ENCODE data around the gene HMOX2. TPM values are rescaled to one million over a fixed set of nuclear protein-coding genes. Genes with fewer than 3 reads are reported as not detected.

Gene HMOX2
- total RNA-seq, 2 donors from 2014 or later = 99.5 to 102 TPM

GRCh38 chr16:4498546-4499195, 22.5 kb downstream of the HMOX2 start:
- no peaks in the 10 kb centered on the region for H3K36me3 Mint-ChIP-seq
- no peak for DNase-seq (ENCODE audit: low spot score)
- H3K4me3 Mint-ChIP-seq = no peak overlapping the region
- ATAC-seq = no peak
- H3K4me1 Mint-ChIP-seq (ENCODE audit: low read depth in 2 of 2) = peaks cover 54 to 60% of the 10 kb centered on the region in 2 donors
- H3K9me3 Mint-ChIP-seq = no peaks in the 10 kb centered on the region
- no peaks in the 10 kb centered on the region for H3K27me3 Mint-ChIP-seq
- H3K27ac Mint-ChIP-seq = peak overlapping the region; percentile 32 to 65

DNA sequence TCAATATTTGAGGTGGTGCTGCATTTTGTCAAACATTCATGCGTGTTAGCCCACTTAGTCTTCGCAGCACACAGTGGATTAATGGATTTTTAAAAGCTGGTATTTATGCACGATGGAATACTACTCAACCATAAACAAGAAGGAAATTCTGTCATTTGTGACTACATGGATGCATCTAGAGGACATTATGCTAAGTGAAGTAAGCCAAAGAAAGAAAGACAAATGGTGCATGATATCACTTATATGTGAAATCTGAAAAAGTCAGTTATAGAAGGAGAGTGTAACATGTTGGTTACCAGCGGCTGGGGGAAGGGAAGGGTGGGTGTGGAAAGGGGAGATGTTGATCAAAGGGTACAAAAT, 23.0 kb downstream of the HMOX2 start:
- peak overlapping the region; percentile 32 to 65 for H3K27ac Mint-ChIP-seq
- DNase-seq (ENCODE audit: low spot score) (no peak), ATAC-seq (no peak)
- no peaks in the 10 kb centered on the region for H3K9me3 Mint-ChIP-seq
- no peaks in the 10 kb centered on the region for H3K27me3 Mint-ChIP-seq
- peaks cover 57 to 64% of the 10 kb centered on the region in 2 donors for H3K4me1 Mint-ChIP-seq (ENCODE audit: low read depth in 2 of 2)
- H3K4me3 Mint-ChIP-seq = no peak overlapping the region
- H3K36me3 Mint-ChIP-seq = no peaks in the 10 kb centered on the region

GRCh38 chr16:4500272-4500671, 24.1 kb downstream of the HMOX2 start:
- H3K4me1 Mint-ChIP-seq (ENCODE audit: low read depth in 2 of 2) = peaks cover 53 to 66% of the 10 kb centered on the region in 2 donors
- H3K9me3 Mint-ChIP-seq = no peaks in the 10 kb centered on the region
- H3K27ac Mint-ChIP-seq = peak overlapping the region; percentile 36 to 65
- ATAC-seq = peak; percentile 63 to 91
- H3K4me3 Mint-ChIP-seq = no peak overlapping the region
- no peaks in the 10 kb centered on the region for H3K27me3 Mint-ChIP-seq
- no peaks in the 10 kb centered on the region for H3K36me3 Mint-ChIP-seq
- no peak for DNase-seq (ENCODE audit: low spot score)

GRCh38 chr16:4501071-4501478, 24.9 kb downstream of the HMOX2 start:
- Mint-ChIP-seq H3K36me3 (no peaks in the 10 kb centered on the region), H3K4me3 (no peak overlapping the region), H3K27ac (peak overlapping the region; percentile 36 to 84), H3K27me3 (no peaks in the 10 kb centered on the region), H3K9me3 (no peaks in the 10 kb centered on the region), H3K4me1 (ENCODE audit: low read depth in 2 of 2) (peaks cover 57 to 67% of the 10 kb centered on the region in 2 donors)
- ATAC-seq (no peak), DNase-seq (ENCODE audit: low spot score) (no peak)

DNA sequence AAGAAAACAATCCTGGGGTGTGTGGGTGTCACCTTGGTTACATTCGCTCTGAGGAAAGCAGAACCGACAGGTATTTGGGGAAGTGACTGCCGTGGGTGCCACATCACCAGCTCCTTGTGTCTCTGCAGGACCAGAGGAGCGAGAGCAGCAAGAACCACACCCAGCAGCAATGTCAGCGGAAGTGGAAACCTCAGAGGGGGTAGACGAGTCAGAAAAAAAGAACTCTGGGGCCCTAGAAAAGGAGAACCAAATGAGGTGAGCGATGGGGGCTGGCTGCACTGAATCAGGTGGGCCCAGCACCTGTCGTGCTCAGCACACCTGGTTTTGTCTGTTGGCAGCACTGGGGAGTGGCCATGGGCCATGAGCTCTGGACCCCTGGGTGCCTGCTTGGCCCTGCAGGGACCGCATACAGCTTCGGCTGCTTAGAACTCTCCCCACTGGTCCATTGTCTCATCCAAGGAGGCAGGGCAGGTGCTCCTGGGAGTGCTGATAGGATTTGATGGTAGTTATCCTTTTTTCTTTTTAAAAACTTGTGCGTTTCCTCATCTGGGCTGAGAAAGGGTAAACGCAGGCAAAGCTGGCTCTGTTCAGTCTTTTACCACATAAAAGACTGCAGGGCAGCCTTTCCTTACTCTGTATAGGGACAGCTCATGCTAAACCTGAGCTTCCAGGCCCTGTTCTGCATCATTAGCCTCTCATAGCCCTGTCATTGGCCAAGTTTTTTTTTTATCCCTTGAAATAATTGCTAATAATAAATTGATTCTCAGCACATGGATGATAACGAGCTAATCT, 29.4 kb downstream of the HMOX2 start:
- ATAC-seq = peak; percentile 82 to 90
- H3K9me3 Mint-ChIP-seq = no peaks in the 10 kb centered on the region
- DNase-seq (ENCODE audit: low spot score) = peak; percentile 74
- H3K36me3 Mint-ChIP-seq = peaks cover 5% of the 10 kb centered on the region
- H3K4me3 Mint-ChIP-seq = peak overlapping the region; percentile 88
- peaks cover 44 to 46% of the 10 kb centered on the region in 2 donors for H3K4me1 Mint-ChIP-seq (ENCODE audit: low read depth in 2 of 2)
- H3K27ac Mint-ChIP-seq = peak overlapping the region; percentile 93 to 95
- no peaks in the 10 kb centered on the region for H3K27me3 Mint-ChIP-seq

GRCh38 chr16:4506450-4506849, 30.3 kb downstream of the HMOX2 start:
- H3K9me3 Mint-ChIP-seq = no peaks in the 10 kb centered on the region
- peak overlapping the region; percentile 88 for H3K4me3 Mint-ChIP-seq
- peak; percentile 72 to 74 for ATAC-seq
- H3K27me3 Mint-ChIP-seq = no peaks in the 10 kb centered on the region
- peak overlapping the region; percentile 93 to 95 for H3K27ac Mint-ChIP-seq
- H3K36me3 Mint-ChIP-seq = peaks cover 10% of the 10 kb centered on the region
- DNase-seq (ENCODE audit: low spot score) = peak; percentile 69
- H3K4me1 Mint-ChIP-seq (ENCODE audit: low read depth in 2 of 2) = peaks cover 46 to 47% of the 10 kb centered on the region in 2 donors

DNA sequence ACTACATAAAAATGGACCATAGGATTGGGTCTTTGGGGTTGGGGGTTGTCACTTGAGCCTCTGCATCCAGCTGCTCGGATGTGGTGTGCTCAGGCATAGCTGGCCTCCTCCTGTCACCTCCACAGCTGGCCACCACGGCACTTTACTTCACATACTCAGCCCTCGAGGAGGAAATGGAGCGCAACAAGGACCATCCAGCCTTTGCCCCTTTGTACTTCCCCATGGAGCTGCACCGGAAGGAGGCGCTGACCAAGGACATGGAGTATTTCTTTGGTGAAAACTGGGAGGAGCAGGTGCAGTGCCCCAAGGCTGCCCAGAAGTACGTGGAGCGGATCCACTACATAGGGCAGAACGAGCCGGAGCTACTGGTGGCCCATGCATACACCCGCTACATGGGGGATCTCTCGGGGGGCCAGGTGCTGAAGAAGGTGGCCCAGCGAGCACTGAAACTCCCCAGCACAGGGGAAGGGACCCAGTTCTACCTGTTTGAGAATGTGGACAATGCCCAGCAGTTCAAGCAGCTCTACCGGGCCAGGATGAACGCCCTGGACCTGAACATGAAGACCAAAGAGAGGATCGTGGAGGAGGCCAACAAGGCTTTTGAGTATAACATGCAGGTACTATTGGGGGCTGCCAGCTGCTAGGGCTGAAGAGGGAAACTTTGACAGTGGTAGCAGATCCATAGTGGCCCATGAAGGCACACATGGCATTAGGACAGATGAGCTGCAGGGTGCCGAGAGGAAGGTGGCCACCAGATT, 31.6 kb downstream of the HMOX2 start:
- Mint-ChIP-seq H3K27me3 (no peaks in the 10 kb centered on the region), H3K4me3 (no peak overlapping the region), H3K9me3 (no peaks in the 10 kb centered on the region), H3K27ac (peak overlapping the region; percentile 12 to 68), H3K36me3 (peaks cover 10% of the 10 kb centered on the region), H3K4me1 (ENCODE audit: low read depth in 2 of 2) (peaks cover 46 to 49% of the 10 kb centered on the region in 2 donors)
- ATAC-seq = no peak
- DNase-seq (ENCODE audit: low spot score) = no peak

DNA sequence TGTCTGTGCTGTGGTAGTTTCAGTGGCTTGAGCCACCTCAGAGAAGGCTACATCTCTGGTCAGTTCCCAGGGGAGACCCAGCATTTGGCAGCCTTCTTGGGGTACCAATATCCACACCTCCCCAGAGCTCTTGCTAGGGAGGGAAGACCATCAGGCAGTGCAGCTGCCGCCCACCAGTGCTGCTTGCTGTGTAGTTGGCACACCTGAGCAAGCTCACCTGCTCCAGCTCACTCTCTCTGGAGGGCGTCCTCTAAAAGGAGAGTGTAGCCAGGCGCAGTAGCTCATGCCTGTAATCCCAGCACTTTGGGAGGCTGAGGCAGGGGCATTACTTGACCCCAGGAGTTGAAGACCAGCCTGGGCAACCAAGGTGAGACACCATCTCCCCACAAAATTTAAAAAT, 32.6 kb downstream of the HMOX2 start:
- Mint-ChIP-seq H3K4me1 (ENCODE audit: low read depth in 2 of 2) (peaks cover 39 to 48% of the 10 kb centered on the region in 2 donors), H3K36me3 (peaks cover 10% of the 10 kb centered on the region), H3K27ac (peak overlapping the region in 1 of 2 donors; percentile 96), H3K4me3 (no peak overlapping the region), H3K9me3 (no peaks in the 10 kb centered on the region), H3K27me3 (no peaks in the 10 kb centered on the region)
- no peak for ATAC-seq
- DNase-seq (ENCODE audit: low spot score) = no peak

DNA sequence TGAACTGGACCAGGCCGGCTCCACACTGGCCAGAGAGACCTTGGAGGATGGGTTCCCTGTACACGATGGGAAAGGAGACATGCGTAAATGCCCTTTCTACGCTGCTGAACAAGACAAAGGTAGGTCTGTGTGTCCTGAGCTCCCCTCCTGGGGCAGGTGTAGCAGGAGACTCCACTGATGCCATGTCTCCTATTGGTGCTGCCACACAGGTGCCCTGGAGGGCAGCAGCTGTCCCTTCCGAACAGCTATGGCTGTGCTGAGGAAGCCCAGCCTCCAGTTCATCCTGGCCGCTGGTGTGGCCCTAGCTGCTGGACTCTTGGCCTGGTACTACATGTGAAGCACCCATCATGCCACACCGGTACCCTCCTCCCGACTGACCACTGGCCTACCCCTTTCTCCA, 33.2 kb downstream of the HMOX2 start:
- peaks cover 40 to 50% of the 10 kb centered on the region in 2 donors for H3K4me1 Mint-ChIP-seq (ENCODE audit: low read depth in 2 of 2)
- H3K27me3 Mint-ChIP-seq = no peaks in the 10 kb centered on the region
- no peak overlapping the region for H3K4me3 Mint-ChIP-seq
- DNase-seq (ENCODE audit: low spot score) (no peak), ATAC-seq (no peak)
- H3K36me3 Mint-ChIP-seq = peaks cover 10% of the 10 kb centered on the region
- H3K9me3 Mint-ChIP-seq = no peaks in the 10 kb centered on the region
- peak overlapping the region in 1 of 2 donors; percentile 96 for H3K27ac Mint-ChIP-seq

DNA sequence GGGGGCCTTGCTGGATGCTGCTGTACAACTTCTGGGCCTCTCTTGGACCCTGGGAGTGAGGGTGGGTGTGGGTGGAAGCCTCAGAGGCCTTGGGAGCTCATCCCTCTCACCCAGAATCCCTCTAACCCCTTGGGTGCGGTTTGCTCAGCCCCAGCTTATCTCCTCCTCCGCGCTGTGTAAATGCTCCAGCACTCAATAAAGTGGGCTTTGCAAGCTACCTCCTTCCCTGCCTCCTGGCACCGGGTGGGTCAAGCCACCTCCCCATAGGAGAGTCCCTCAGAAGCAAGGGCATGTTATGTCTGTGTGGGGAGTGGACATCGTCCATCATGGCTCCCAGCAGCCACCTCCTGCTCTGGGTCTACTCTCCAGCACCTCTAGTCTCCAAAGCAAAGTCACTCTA, 33.9 kb downstream of the HMOX2 start:
- Mint-ChIP-seq H3K36me3 (peaks cover 10% of the 10 kb centered on the region), H3K27me3 (no peaks in the 10 kb centered on the region), H3K4me1 (ENCODE audit: low read depth in 2 of 2) (peaks cover 43 to 52% of the 10 kb centered on the region in 2 donors), H3K9me3 (no peaks in the 10 kb centered on the region), H3K4me3 (no peak overlapping the region), H3K27ac (peak overlapping the region; percentile 89 to 96)
- DNase-seq (ENCODE audit: low spot score) (no peak), ATAC-seq (no peak)

DNA sequence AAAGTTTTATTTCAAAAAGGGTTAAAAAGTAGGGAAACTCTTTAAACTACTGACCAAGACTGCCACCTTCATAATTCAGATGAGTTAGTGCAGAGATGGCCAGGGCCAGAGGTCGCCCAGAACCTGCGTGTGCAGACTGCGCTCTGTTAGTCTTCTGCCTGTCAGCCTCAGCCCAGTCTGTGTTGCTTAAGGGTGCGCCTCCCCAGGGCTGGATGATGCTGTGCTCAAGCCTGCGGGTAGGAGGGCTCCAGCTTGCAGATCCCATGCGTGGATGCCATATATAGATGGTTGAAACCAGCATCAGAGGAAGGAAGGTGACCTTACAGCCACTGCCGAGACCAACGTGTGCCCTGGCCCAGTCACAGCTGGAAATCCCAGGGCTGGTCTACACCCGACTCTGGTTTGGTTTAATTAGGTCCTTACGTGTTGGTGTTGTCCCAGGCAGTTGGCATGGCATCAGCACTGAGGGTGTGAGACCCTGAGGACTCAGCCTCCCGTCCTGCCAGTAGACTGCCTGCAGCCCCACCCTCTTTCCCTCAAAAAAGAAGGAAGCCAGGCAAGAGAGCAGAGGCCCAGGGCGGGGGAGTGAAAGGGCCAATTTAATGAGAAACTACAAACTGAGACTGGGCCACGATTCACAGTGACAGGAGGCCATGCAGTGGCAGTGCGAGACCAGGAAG, 34.7 kb downstream of the HMOX2 start:
- Mint-ChIP-seq H3K27ac (peak overlapping the region; percentile 89 to 96), H3K4me1 (ENCODE audit: low read depth in 2 of 2) (peaks cover 43 to 53% of the 10 kb centered on the region in 2 donors), H3K9me3 (no peaks in the 10 kb centered on the region), H3K4me3 (peak overlapping the region; percentile 26), H3K36me3 (peaks cover 10% of the 10 kb centered on the region), H3K27me3 (no peaks in the 10 kb centered on the region)
- DNase-seq (ENCODE audit: low spot score) (no peak), ATAC-seq (no peak)

DNA sequence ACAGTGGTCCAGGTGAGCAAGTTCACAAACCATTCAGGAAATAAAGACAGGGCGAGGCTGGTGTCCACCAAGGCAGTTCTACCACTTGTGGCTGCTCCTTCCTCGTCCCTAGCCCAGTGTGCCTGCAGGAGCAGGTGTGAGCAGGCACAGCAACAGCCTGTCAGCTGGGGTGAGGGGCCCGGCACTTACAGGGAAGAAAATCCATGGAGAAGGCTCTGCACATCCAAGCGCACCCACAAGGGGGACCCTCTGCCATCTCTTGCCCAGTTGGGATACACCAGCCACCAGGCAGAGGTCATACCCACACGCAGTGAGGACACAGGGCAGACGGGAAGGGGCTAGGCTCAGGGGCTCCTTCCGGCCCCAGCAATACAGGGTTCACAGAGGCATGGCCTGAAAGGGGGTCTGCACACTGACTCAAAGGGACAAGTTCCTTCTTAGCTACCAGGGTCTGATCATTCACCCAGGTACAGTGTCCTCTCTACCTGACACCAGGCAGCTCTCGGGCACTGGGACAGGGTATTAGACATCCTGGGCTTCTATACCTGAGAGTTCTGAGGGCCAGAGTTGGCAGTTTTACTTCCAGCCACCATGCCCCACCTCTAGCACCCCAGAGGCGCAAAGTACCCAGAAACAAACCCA, 35.4 kb downstream of the HMOX2 start:
- peak overlapping the region; percentile 89 to 96 for H3K27ac Mint-ChIP-seq
- H3K9me3 Mint-ChIP-seq = no peaks in the 10 kb centered on the region
- H3K27me3 Mint-ChIP-seq = no peaks in the 10 kb centered on the region
- H3K36me3 Mint-ChIP-seq = peaks cover 10% of the 10 kb centered on the region
- H3K4me1 Mint-ChIP-seq (ENCODE audit: low read depth in 2 of 2) = peaks cover 40 to 49% of the 10 kb centered on the region in 2 donors
- DNase-seq (ENCODE audit: low spot score) = no peak
- H3K4me3 Mint-ChIP-seq = no peak overlapping the region
- ATAC-seq = no peak

- DNase-seq (ENCODE audit: low spot score) = no peak
- peaks cover 10% of the 10 kb centered on the region for H3K36me3 Mint-ChIP-seq
- no peak for ATAC-seq
- peaks cover 40 to 49% of the 10 kb centered on the region in 2 donors for H3K4me1 Mint-ChIP-seq (ENCODE audit: low read depth in 2 of 2)
- H3K4me3 Mint-ChIP-seq = peak overlapping the region; percentile 20
- peak overlapping the region; percentile 89 to 96 for H3K27ac Mint-ChIP-seq
- no peaks in the 10 kb centered on the region for H3K9me3 Mint-ChIP-seq
- H3K27me3 Mint-ChIP-seq = no peaks in the 10 kb centered on the region
Observed at GRCh38 chr16:4512473-4512872, 36.3 kb downstream of the HMOX2 start.

All from natural killer cell treated with Interleukin-12 subunit alpha and Interleukin-12 subunit beta and Interleukin-15 and Interleukin-18, amount 100 ng/mL, for 72 hours (primary cell).